H1 (cell line): Measurements from ENCODE around the gene SPC24. TPM values are rescaled to one million over a fixed set of nuclear protein-coding genes. Genes with fewer than 3 reads are reported as not detected.

ENCODE experiments used
- CTCF ChIA-PET: fragments of 300-600 bp; sonication (Branson Sonifier 250); formaldehyde crosslinking; loops from one replicate; lab custom pipeline; 2021; ENCODE audit not compliant: partially characterized antibody; lab: Charles Lee
- POLR2A ChIA-PET: fragments of 300-600 bp; sonication (Branson Sonifier 250); formaldehyde crosslinking; loops from one replicate; lab custom pipeline; 2021; ENCODE audit warnings: inconsistent platforms; ENCODE audit not compliant: partially characterized antibody; lab: Charles Lee
- DNase-seq, 2 experiments: peaks; one replicate each; pipeline versions ENCODE4 v3.0.0 to v3.0.0-alpha.2; 2010 to 2022; ENCODE audit warnings: low spot score in 2 of 2, low read depth in 1 of 2, mixed read lengths in 1 of 2
- FAIRE-seq: peaks from 2 replicates; lab custom pipeline; 2011; peaks lifted over from hg19 to GRCh38; lab: Jason Lieb, UNC
- H2AFZ ChIP-seq: 2 replicates; pipeline ENCODE4 v1.8.1; 2012; ENCODE audit warnings: low read length, inconsistent platforms
- H2AK5ac ChIP-seq: 2 replicates; pipeline ENCODE4 v1.6.1; 2013; ENCODE audit warnings: low read depth, low read length
- H2BK120ac ChIP-seq: replicated peaks from 2 replicates; pipeline ENCODE3; 2013; ENCODE audit warnings: low read depth, low read length, inconsistent platforms
- H2BK12ac ChIP-seq: 2 replicates; pipeline ENCODE4 v1.6.1; 2013; ENCODE audit warnings: low read depth, low read length
- H2BK15ac ChIP-seq: 2 replicates; pipeline ENCODE4 v1.6.1; 2013; ENCODE audit warnings: low read length
- H2BK20ac ChIP-seq: 2 replicates; pipeline ENCODE4 v1.6.1; 2013; ENCODE audit warnings: low read length
- H2BK5ac ChIP-seq: 2 replicates; pipeline ENCODE4 v1.6.1; 2013; ENCODE audit warnings: low read depth, low read length
- H3K14ac ChIP-seq: 2 replicates; pipeline ENCODE4 v1.6.1; 2013; ENCODE audit warnings: inconsistent platforms; ENCODE audit not compliant: insufficient read length
- H3K18ac ChIP-seq: 2 replicates; pipeline ENCODE4 v1.6.1; 2013; ENCODE audit warnings: low read length; ENCODE audit errors: extremely low read depth
- H3K23ac ChIP-seq: 2 replicates; pipeline ENCODE4 v1.6.1; 2013; ENCODE audit warnings: inconsistent platforms; ENCODE audit not compliant: insufficient read length
- H3K23me2 ChIP-seq: 2 replicates; pipeline ENCODE4 v1.6.1; 2013; ENCODE audit warnings: low read depth, low read length
- H3K27ac ChIP-seq: 2 replicates; pipeline ENCODE4 v1.6.1; 2011; ENCODE audit warnings: low read depth, low read length, inconsistent platforms
- H3K27me3 ChIP-seq, 4 experiments: replicated peaks in 1 of 4; 1 replicate in 1 of 4; 2 replicates in 3 of 4; pipeline versions ENCODE4 v1.6.1 to v1.8.1; 2011 to 2013; ENCODE audit warnings: low read length in 3 of 4, mild to moderate bottlenecking in 3 of 4, inconsistent platforms in 2 of 4, mixed read lengths in 2 of 4, moderate library complexity in 1 of 4; ENCODE audit not compliant: control insufficient read depth in 3 of 4, insufficient read depth in 3 of 4; ENCODE audit errors: extremely low read depth in 1 of 4
- H3K36me3 ChIP-seq, 4 experiments: 2 replicates each; pipeline versions ENCODE4 v1.6.1 to v1.8.1; 2011 to 2013; ENCODE audit warnings: mild to moderate bottlenecking in 4 of 4, low read length in 3 of 4, moderate library complexity in 2 of 4, control low read depth in 1 of 4, inconsistent platforms in 1 of 4; ENCODE audit not compliant: insufficient read depth in 4 of 4, control insufficient read depth in 2 of 4
- H3K4ac ChIP-seq: replicated peaks from 2 replicates; pipeline ENCODE3; 2013; ENCODE audit warnings: low read length, low read depth, mixed read lengths, inconsistent platforms; ENCODE audit not compliant: insufficient read length
- H3K4me1 ChIP-seq, 4 experiments: replicated peaks in 1 of 4; 1 replicate in 1 of 4; 2 replicates in 3 of 4; pipeline versions ENCODE4 v1.6.1 to v1.8.1; 2011 to 2013; ENCODE audit warnings: low read length in 3 of 4, inconsistent platforms in 2 of 4, mixed read lengths in 1 of 4; ENCODE audit not compliant: insufficient read depth in 4 of 4, control insufficient read depth in 3 of 4
- H3K4me2 ChIP-seq, 2 experiments: 2 replicates each; pipeline versions ENCODE4 v1.6.1 to v1.8.1; 2011 to 2013; ENCODE audit warnings: low read depth in 2 of 2, low read length in 2 of 2, control low read depth in 1 of 2, inconsistent platforms in 1 of 2, mild to moderate bottlenecking in 1 of 2; ENCODE audit not compliant: insufficient read depth in 1 of 2
- H3K4me3 ChIP-seq, 4 experiments: fragments of 200-600, 300-600 bp in 1 of 4; sonication (generic), shearing (Covaris generic), sonication (Bioruptor Twin) in 1 of 4; 2 replicates each; pipeline versions ENCODE4 v1.5.1 to v1.8.1; 2011 to 2016; ENCODE audit warnings: low read length in 4 of 4, low read depth in 3 of 4, control low read depth in 2 of 4, inconsistent platforms in 2 of 4, mild to moderate bottlenecking in 2 of 4, mixed read lengths in 1 of 4, moderate library complexity in 1 of 4; ENCODE audit not compliant: insufficient read depth in 2 of 4; ENCODE audit errors: extremely low read depth in 1 of 4
- H3K56ac ChIP-seq: replicated peaks from 2 replicates; pipeline ENCODE3; 2013; ENCODE audit warnings: low read depth, mild to moderate bottlenecking, mixed read lengths, low read length, inconsistent platforms; ENCODE audit not compliant: insufficient read length
- H3K79me1 ChIP-seq: 2 replicates; pipeline ENCODE4 v1.6.1; 2013; ENCODE audit warnings: low read depth, low read length, control low read depth
- H3K79me2 ChIP-seq, 2 experiments: 2 replicates each; pipeline versions ENCODE4 v1.6.1 to v1.8.1; 2012 to 2013; ENCODE audit warnings: low read length in 2 of 2, mild to moderate bottlenecking in 2 of 2, inconsistent platforms in 1 of 2; ENCODE audit not compliant: insufficient read depth in 2 of 2, control insufficient read depth in 1 of 2
- H3K9ac ChIP-seq, 4 experiments: replicated peaks in 1 of 4; 1 replicate in 1 of 4; 2 replicates in 3 of 4; pipeline versions ENCODE4 v1.6.1 to v1.8.1; 2011 to 2013; ENCODE audit warnings: low read depth in 3 of 4, low read length in 3 of 4, control low read depth in 2 of 4, mild to moderate bottlenecking in 2 of 4, moderate library complexity in 2 of 4, inconsistent platforms in 1 of 4; ENCODE audit errors: extremely low read depth in 1 of 4
- H3K9me3 ChIP-seq, 2 experiments: 2 replicates each; pipeline versions ENCODE4 v1.6.1 to v1.8.1; 2012 to 2013; ENCODE audit warnings: mild to moderate bottlenecking in 2 of 2, moderate library complexity in 2 of 2, control low read depth in 1 of 2, inconsistent platforms in 1 of 2, low read depth in 1 of 2, low read length in 1 of 2, mixed read lengths in 1 of 2; ENCODE audit not compliant: insufficient read depth in 2 of 2
- H4K20me1 ChIP-seq, 2 experiments: replicated peaks in 1 of 2; 2 replicates each; pipeline versions ENCODE3 to v1.8.1; 2011 to 2013; ENCODE audit warnings: inconsistent platforms in 2 of 2, low read length in 2 of 2, mild to moderate bottlenecking in 1 of 2; ENCODE audit not compliant: insufficient read depth in 2 of 2, control insufficient read depth in 1 of 2
- H4K5ac ChIP-seq: 2 replicates; pipeline ENCODE4 v1.6.1; 2013; ENCODE audit warnings: low read length, low read depth, mixed read lengths, inconsistent platforms; ENCODE audit not compliant: insufficient read length
- H4K8ac ChIP-seq: 2 replicates; pipeline ENCODE4 v1.8.0; 2013; ENCODE audit warnings: mild to moderate bottlenecking, moderate library complexity, low read length, inconsistent platforms; ENCODE audit not compliant: insufficient read depth; ENCODE audit errors: extremely low read depth
- H4K91ac ChIP-seq: replicated peaks from 2 replicates; pipeline ENCODE3; 2013; ENCODE audit warnings: low read length, mixed read lengths, inconsistent platforms; ENCODE audit not compliant: insufficient read length
- RBBP5 ChIP-seq: IDR thresholded peaks from 2 replicates; pipeline ENCODE4 v1.7.1; 2012; ENCODE audit warnings: low read depth, mild to moderate bottlenecking, inconsistent platforms, low read length, moderate library complexity, borderline replicate concordance
- SIX5 ChIP-seq: IDR thresholded peaks from 2 replicates; pipeline ENCODE4 v1.6.1; 2011; ENCODE audit warnings: mild to moderate bottlenecking, low read depth, low read length
- WGBS, 2 experiments: shearing (Covaris generic) in 1 of 2; methylation state at CpG; one replicate each; pipeline versions ENCODE4 v1.1.6 to v1.1.7; 2013 to 2015; ENCODE audit warnings: low lambda C conversion rate in 2 of 2, mixed read lengths in 2 of 2, inconsistent platforms in 1 of 2, low coverage in 1 of 2, missing lambda C conversion rate in 1 of 2; ENCODE audit not compliant: insufficient replicate concordance in 2 of 2, insufficient coverage in 1 of 2, insufficient read length in 1 of 2; ENCODE audit errors: extremely low coverage in 1 of 2, missing lambda C conversion rate in 1 of 2; 5-methylcytosine and 5-hydroxymethylcytosine counted together
- polyA plus RNA-seq, 7 experiments: library from polyadenylated mRNA; depleted of rRNA in 3 of 7; stranded (reverse) in 5 of 7; unstranded in 2 of 7; fragments of >200 nt in 5 of 7; fragments of 200-250 nt in 2 of 7; gene quantifications; 1 replicate in 5 of 7; 2 replicates in 1 of 7; 4 replicates in 1 of 7; pipeline versions ENCODE4 v1.2.1 to v1.2.3, GENCODE V29; 2011 to 2013; ENCODE audit warnings: missing spikeins in 2 of 7, mixed read lengths in 2 of 7
- total RNA-seq: library from RNA; stranded (reverse); fragmentation: NEBNext Ultra II Directional; extraction: Animal tissue kit (Norgen Biotek cat#: 25700); gene quantifications from 2 replicates; pipeline ENCODE4 v1.2.1, GENCODE V29; 2021

Gene SPC24
- total and polyA plus RNA-seq, 2 of the 8 experiments (the other 6 are each of a cell fraction or from before 2014, with no cell fraction given), result 17.7 to 42.4 TPM

DNA sequence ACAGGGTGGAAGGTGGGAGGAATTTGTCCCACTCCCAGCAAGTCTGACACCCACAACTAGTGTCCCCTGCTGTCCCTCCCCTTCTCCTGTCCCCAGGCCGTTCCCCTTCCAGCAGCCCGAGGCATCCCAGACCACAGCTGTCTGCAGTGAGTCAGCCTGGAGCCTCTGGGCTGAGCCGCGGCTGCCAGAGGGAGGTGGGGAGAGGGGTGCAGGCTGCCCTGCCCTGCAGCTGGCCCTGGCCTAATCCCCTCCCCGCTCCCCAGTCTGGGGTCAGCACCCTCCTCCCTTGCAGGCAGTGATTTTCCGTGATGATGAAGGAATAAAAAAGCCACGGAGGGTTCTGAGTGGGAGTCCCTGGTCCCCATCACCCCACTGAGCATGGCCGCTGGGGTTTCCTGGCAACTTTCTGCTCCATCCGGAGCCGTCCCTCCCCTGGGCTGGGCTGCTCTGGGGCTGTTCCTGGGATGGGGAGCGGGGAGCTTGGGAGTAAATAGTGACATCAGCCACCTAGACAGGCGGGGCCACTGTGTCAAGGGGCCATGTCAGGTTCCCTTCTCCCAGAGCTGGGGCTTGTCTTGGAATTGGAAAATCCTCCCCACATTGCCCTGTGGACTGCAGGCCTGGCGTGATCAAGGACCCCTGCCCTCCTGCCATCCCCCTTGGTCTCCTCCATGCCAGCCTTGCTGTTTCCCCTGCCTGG lies 16.8 kb downstream of the SPC24 start:
- H2BK5ac ChIP-seq, result peak overlapping the region; percentile 61; the same call in 1 of the 2 replicates
- no peak overlapping the region for H2BK120ac ChIP-seq
- H3K79me1 ChIP-seq, result no peaks in the 10 kb centered on the region
- peaks cover 0 to 22% (median 18%) of the 10 kb centered on the region in 4 experiments; a peak in 6 of 7 replicates for H3K4me1 ChIP-seq
- H3K27me3 ChIP-seq, result no peaks in the 10 kb centered on the region
- no peak overlapping the region for H4K5ac ChIP-seq
- 52% methylated on average over 13 of the region's 13 CpGs; no CpG with 5 or more reads in 1 of the 2 experiments for WGBS, 2 experiments
- H3K18ac ChIP-seq, result peak overlapping the region; percentile 68; the same call in 1 of the 2 replicates
- peak overlapping the region; percentile 90; the same call in 1 of the 2 replicates for H2BK12ac ChIP-seq
- peak overlapping the region; percentile 15 to 53; a peak in 3 of 4 replicates for H3K4me2 ChIP-seq
- no peak overlapping the region for H3K9ac ChIP-seq
- H4K20me1 ChIP-seq, result peaks cover 0 to 6% of the 10 kb centered on the region in 2 experiments
- CTCF ChIA-PET, result interaction anchor here (0.7 to 3.9 kb wide), 13 partner anchors 9 to 127 kb away, joined by 3 to 16 read pairs (median 4); no protein-coding TSS in a partner anchor
- peaks cover 3% of the 10 kb centered on the region; the same call in 1 of the 2 replicates for H3K23me2 ChIP-seq
- DNase-seq (peak in 1 of 2 experiments; percentile 68), FAIRE-seq (no peak)
- H3K36me3 ChIP-seq, result no peaks in the 10 kb centered on the region
- H4K8ac ChIP-seq, result no peak overlapping the region; the same call in none of the 2 replicates
- no peak overlapping the region for H2AFZ ChIP-seq
- no peak overlapping the region for H3K14ac ChIP-seq
- 0 out of 2 replicates have a peak, but pooled peaks have one; percentile 9 for TF ChIP-seq RBBP5
- no peak for TF ChIP-seq SIX5
- no peak overlapping the region for H2AK5ac ChIP-seq
- POLR2A ChIA-PET, result interaction anchor here (0.6 to 1.6 kb wide), 8 partner anchors 9 to 228 kb away, joined by 3 to 6 read pairs (median 3); partner anchors contain the start of genes LDLR and SPC24
- peak overlapping the region; percentile 76 for H4K91ac ChIP-seq
- 0 out of 2 replicates have a peak overlapping the region, but pooled peaks have one; percentile 61 for H2BK15ac ChIP-seq
- no peaks in the 10 kb centered on the region for H3K79me2 ChIP-seq
- no peak overlapping the region for H3K27ac ChIP-seq
- no peak overlapping the region for H3K4ac ChIP-seq
- H3K9me3 ChIP-seq, result no peaks in the 10 kb centered on the region
- no peak overlapping the region; the same call in 1 of the 2 replicates for H2BK20ac ChIP-seq
- H3K4me3 ChIP-seq, result 0 out of 8 replicates have a peak overlapping the region, but pooled peaks of 1 of the 4 experiments have one; percentile 13
- H3K56ac ChIP-seq, result no peak overlapping the region
- H3K23ac ChIP-seq, result no peak overlapping the region
